GM18505 (cell line): ENCODE data around the gene DMXL1.
"Not testable (repeated sequence)": the region's sequence is repeated elsewhere in the genome, so short reads cannot be mapped to it uniquely, and the experiment has no call there.

Experiments used
- ATAC-seq: cut with Tn5 transposase; IDR thresholded peaks from one replicate; pipeline ENCODE4 v1.9.1; 2021; ENCODE audit not compliant: unreplicated experiment
- POLR2A ChIP-seq: IDR thresholded peaks from 4 replicates; pipeline ENCODE4 v1.6.1; 2011; ENCODE audit warnings: borderline replicate concordance; ENCODE audit not compliant: insufficient read depth, insufficient read length; ENCODE audit errors: extremely low read depth

Gene DMXL1

GRCh38 chr5:119212676-119213075 is 141.8 kb downstream of the DMXL1 start:
- TF ChIP-seq POLR2A = no peak
- ATAC-seq = no peak

- ATAC-seq = no peak
- TF ChIP-seq POLR2A = no peak
These were observed 146.3 kb downstream of the DMXL1 start for GRCh38 chr5:119217183-119217582.

DNA sequence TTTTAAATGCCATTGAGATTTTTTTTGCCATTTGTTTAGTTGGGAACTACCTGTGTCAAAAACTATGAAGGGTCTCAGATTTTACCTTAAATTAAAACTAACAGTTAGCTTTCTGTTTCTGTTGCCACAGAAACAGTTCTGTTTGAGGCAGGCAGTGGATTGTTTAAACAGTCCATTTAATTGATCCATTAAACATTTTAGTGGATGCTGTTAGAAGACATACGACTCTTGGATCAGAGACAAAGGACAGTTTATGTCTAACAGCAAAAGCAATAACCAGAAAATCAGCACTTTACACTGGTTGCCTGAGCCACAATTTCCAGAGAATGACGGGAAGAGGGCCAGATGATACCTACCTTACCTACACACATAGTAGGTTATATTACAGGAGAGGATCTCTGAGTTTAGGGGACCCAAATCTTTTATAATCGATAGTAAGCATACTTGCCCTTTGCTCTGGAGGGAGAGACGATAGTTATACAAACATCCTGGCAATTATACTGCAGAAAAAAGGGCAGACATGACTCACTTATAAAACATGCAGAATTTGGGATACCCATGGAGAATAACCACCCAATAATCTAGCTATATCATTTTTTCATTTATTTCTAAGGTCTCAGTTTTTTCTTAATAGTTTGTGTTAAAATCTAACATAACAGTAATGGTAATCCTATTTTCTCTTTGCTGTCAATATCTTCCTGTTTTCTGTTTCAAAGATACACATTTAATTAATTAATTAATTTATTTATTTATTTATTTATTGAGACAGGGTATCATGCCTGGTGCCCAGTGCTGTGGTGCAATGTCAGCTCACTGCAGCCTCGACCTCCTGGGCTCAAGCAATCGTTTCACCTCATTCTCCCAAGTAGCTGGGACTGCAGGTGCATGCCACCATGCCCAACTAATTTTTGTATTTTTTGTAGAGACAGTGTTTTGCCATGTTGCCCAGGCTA is 148.2 kb downstream of the DMXL1 start:
- ATAC-seq = no peak
- TF ChIP-seq POLR2A = no peak

GRCh38 chr5:119220576-119221197 is 149.8 kb downstream of the DMXL1 start:
- TF ChIP-seq POLR2A = no peak
- peak; percentile 96 for ATAC-seq

GRCh38 chr5:119221330-119221729 is 150.4 kb downstream of the DMXL1 start:
- no peak for TF ChIP-seq POLR2A
- ATAC-seq = no peak

DNA sequence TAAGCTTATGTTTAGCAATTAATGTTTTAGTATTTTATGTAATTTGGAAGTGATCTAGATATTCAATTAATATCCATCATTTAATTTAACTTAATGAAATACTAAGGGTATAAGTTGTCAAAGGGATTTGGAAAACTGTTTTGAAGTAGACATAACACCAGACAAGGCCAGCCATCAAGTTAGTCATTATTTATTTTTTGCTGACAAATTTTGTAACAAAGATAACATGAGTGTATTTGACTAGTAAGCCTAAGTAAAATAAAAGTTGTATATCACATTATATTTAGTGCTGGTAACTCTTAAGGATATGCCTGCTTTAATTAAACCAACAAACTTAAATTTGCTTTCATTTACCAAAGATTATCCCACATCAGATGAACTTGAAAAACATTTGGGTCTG is 159.1 kb downstream of the DMXL1 start:
- no peak for ATAC-seq
- no peak for TF ChIP-seq POLR2A

- ATAC-seq = no peak
- no peak for TF ChIP-seq POLR2A
These were observed 167.6 kb downstream of the DMXL1 start for GRCh38 chr5:119238265-119239118.

- no peak for TF ChIP-seq POLR2A
- no peak for ATAC-seq
These were observed 168.2 kb downstream of the DMXL1 start for GRCh38 chr5:119239119-119239417.

- ATAC-seq = not testable (repeated sequence)
These were observed 168.9 kb downstream of the DMXL1 start for GRCh38 chr5:119239826-119240225.

GRCh38 chr5:119243888-119244287 is 173.0 kb downstream of the DMXL1 start:
- ATAC-seq = no peak
- no peak for TF ChIP-seq POLR2A

GRCh38 chr5:119250946-119251901 is 180.3 kb downstream of the DMXL1 start:
- TF ChIP-seq POLR2A = no peak
- no peak for ATAC-seq

- ATAC-seq = no peak
- TF ChIP-seq POLR2A = no peak
These were observed 184.9 kb downstream of the DMXL1 start for GRCh38 chr5:119255571-119256356.
